ENCODE data around the gene PDZRN3. TPM values are rescaled to one million over a fixed set of nuclear protein-coding genes. Genes with fewer than 3 reads are reported as not detected.

Gene PDZRN3
- total RNA-seq, 1 donor from 2014 or later = 19.8 TPM

GRCh38 chr3:73448041-73448440 lies 176.7 kb downstream of the PDZRN3 start:
- Mint-ChIP-seq H3K36me3 (ENCODE audit: low read depth, unreplicated experiment) (peaks cover 3% of the 10 kb centered on the region), H3K9me3 (ENCODE audit: unreplicated experiment) (no peaks in the 10 kb centered on the region), H3K27ac (ENCODE audit: unreplicated experiment) (no peak overlapping the region), H3K4me1 (ENCODE audit: low read depth, unreplicated experiment) (peaks cover 6% of the 10 kb centered on the region), H3K4me3 (ENCODE audit: unreplicated experiment) (no peak overlapping the region), H3K27me3 (ENCODE audit: low read depth, unreplicated experiment) (no peaks in the 10 kb centered on the region)
- Histone ChIP-seq H4K20me1 (ENCODE audit: insufficient read depth, low read length) (peaks cover 9% of the 10 kb centered on the region), H3K79me2 (ENCODE audit: insufficient read depth, low read length) (no peaks in the 10 kb centered on the region), H3K9me3 (ENCODE audit: insufficient read depth, low read depth, low read length) (no peaks in the 10 kb centered on the region), H2AFZ (ENCODE audit: low read depth, low read length) (no peak overlapping the region), H3K27me3 (ENCODE audit: insufficient read depth, low read length) (peaks cover 9% of the 10 kb centered on the region), H3K27ac (ENCODE audit: low read depth, low read length) (no peak overlapping the region), H3K4me2 (ENCODE audit: low read length) (peak overlapping the region; percentile 28), H3K36me3 (ENCODE audit: insufficient read depth, low read length) (no peaks in the 10 kb centered on the region), H3K9ac (ENCODE audit: low read length) (no peak overlapping the region), H3K4me1 (ENCODE audit: insufficient read depth, low read length) (peaks cover 4% of the 10 kb centered on the region), H3K4me3 (ENCODE audit: insufficient read depth, low read depth, low read length) (no peak overlapping the region)
- peak; percentile 48 for DNase-seq (ENCODE audit: low read depth)
- TF ChIP-seq, protein P1, sequence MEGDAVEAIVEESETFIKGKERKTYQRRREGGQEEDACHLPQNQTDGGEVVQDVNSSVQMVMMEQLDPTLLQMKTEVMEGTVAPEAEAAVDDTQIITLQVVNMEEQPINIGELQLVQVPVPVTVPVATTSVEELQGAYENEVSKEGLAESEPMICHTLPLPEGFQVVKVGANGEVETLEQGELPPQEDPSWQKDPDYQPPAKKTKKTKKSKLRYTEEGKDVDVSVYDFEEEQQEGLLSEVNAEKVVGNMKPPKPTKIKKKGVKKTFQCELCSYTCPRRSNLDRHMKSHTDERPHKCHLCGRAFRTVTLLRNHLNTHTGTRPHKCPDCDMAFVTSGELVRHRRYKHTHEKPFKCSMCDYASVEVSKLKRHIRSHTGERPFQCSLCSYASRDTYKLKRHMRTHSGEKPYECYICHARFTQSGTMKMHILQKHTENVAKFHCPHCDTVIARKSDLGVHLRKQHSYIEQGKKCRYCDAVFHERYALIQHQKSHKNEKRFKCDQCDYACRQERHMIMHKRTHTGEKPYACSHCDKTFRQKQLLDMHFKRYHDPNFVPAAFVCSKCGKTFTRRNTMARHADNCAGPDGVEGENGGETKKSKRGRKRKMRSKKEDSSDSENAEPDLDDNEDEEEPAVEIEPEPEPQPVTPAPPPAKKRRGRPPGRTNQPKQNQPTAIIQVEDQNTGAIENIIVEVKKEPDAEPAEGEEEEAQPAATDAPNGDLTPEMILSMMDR (IDR thresholded peaks at IDR 0.05; ENCODE audit: insufficient read depth, low read depth, low read length) = no peak
- TF ChIP-seq EZH2 (IDR thresholded peaks at IDR 0.05; ENCODE audit: insufficient read depth, low read length) = no peak
- no peak for FAIRE-seq

- peaks cover 3% of the 10 kb centered on the region for H3K36me3 Mint-ChIP-seq (ENCODE audit: low read depth, unreplicated experiment)
- FAIRE-seq (no peak), DNase-seq (ENCODE audit: low read depth) (no peak)
- TF ChIP-seq, protein P1 (IDR thresholded peaks at IDR 0.05; ENCODE audit: insufficient read depth, low read depth, low read length) = no peak
- no peak for TF ChIP-seq EZH2 (IDR thresholded peaks at IDR 0.05; ENCODE audit: insufficient read depth, low read length)
- no peaks in the 10 kb centered on the region for H3K27me3 Mint-ChIP-seq (ENCODE audit: low read depth, unreplicated experiment)
- Histone ChIP-seq H3K4me2 (ENCODE audit: low read length) (no peak overlapping the region), H4K20me1 (ENCODE audit: insufficient read depth, low read length) (peaks cover 9% of the 10 kb centered on the region), H3K4me1 (ENCODE audit: insufficient read depth, low read length) (peaks cover 4% of the 10 kb centered on the region), H3K36me3 (ENCODE audit: insufficient read depth, low read length) (no peaks in the 10 kb centered on the region), H2AFZ (ENCODE audit: low read depth, low read length) (no peak overlapping the region), H3K4me3 (ENCODE audit: insufficient read depth, low read depth, low read length) (no peak overlapping the region), H3K9me3 (ENCODE audit: insufficient read depth, low read depth, low read length) (no peaks in the 10 kb centered on the region), H3K27ac (ENCODE audit: low read depth, low read length) (no peak overlapping the region), H3K9ac (ENCODE audit: low read length) (no peak overlapping the region), H3K27me3 (ENCODE audit: insufficient read depth, low read length) (peaks cover 9% of the 10 kb centered on the region), H3K79me2 (ENCODE audit: insufficient read depth, low read length) (no peaks in the 10 kb centered on the region)
- no peak overlapping the region for H3K4me3 Mint-ChIP-seq (ENCODE audit: unreplicated experiment)
- H3K4me1 Mint-ChIP-seq (ENCODE audit: low read depth, unreplicated experiment) = peaks cover 5% of the 10 kb centered on the region
- H3K9me3 Mint-ChIP-seq (ENCODE audit: unreplicated experiment) = no peaks in the 10 kb centered on the region
- H3K27ac Mint-ChIP-seq (ENCODE audit: unreplicated experiment) = no peak overlapping the region
Observed at GRCh38 chr3:73447111-73447510, 177.6 kb downstream of the PDZRN3 start.

- peaks cover 9% of the 10 kb centered on the region for H4K20me1 ChIP-seq (ENCODE audit: insufficient read depth, low read length)
- TF ChIP-seq, protein P1 (IDR thresholded peaks at IDR 0.05; ENCODE audit: insufficient read depth, low read depth, low read length) = no peak
- TF ChIP-seq EZH2 (IDR thresholded peaks at IDR 0.05; ENCODE audit: insufficient read depth, low read length) = no peak
- no peak for FAIRE-seq
Observed at GRCh38 chr3:73446467-73447110, 178.2 kb downstream of the PDZRN3 start.

More at GRCh38 chr3:73446467-73447110, 178.2 kb downstream of the PDZRN3 start:
- Histone ChIP-seq H2AFZ (ENCODE audit: low read depth, low read length) (no peak overlapping the region), H3K27me3 (ENCODE audit: insufficient read depth, low read length) (peaks cover 6% of the 10 kb centered on the region), H3K36me3 (ENCODE audit: insufficient read depth, low read length) (no peaks in the 10 kb centered on the region), H3K27ac (ENCODE audit: low read depth, low read length) (no peak overlapping the region), H3K4me3 (ENCODE audit: insufficient read depth, low read depth, low read length) (no peak overlapping the region), H3K79me2 (ENCODE audit: insufficient read depth, low read length) (no peaks in the 10 kb centered on the region), H3K4me1 (ENCODE audit: insufficient read depth, low read length) (peaks cover 4% of the 10 kb centered on the region), H3K9ac (ENCODE audit: low read length) (no peak overlapping the region), H3K4me2 (ENCODE audit: low read length) (no peak overlapping the region), H3K9me3 (ENCODE audit: insufficient read depth, low read depth, low read length) (no peaks in the 10 kb centered on the region)
- no peak for DNase-seq (ENCODE audit: low read depth)
- H3K4me3 Mint-ChIP-seq (ENCODE audit: unreplicated experiment) = no peak overlapping the region
- H3K36me3 Mint-ChIP-seq (ENCODE audit: low read depth, unreplicated experiment) = peaks cover 3% of the 10 kb centered on the region
- H3K9me3 Mint-ChIP-seq (ENCODE audit: unreplicated experiment) = no peaks in the 10 kb centered on the region
- peaks cover 2% of the 10 kb centered on the region for H3K4me1 Mint-ChIP-seq (ENCODE audit: low read depth, unreplicated experiment)
- no peak overlapping the region for H3K27ac Mint-ChIP-seq (ENCODE audit: unreplicated experiment)
- no peaks in the 10 kb centered on the region for H3K27me3 Mint-ChIP-seq (ENCODE audit: low read depth, unreplicated experiment)

Data from astrocyte (in vitro differentiated cells and primary cell).